Cortex of kidney (tissue), 1 donor: ENCODE data around the gene RHPN2.
"Not testable (repeated sequence)": the region's sequence is repeated elsewhere in the genome, so short reads cannot be mapped to it uniquely, and the experiment has no call there.

ENCODE experiments used
- DNase-seq: peaks from one replicate; lab custom pipeline; 2025; lab: John Stamatoyannopoulos, UW

Gene RHPN2

GRCh38 chr19:33064458-33064791 lies 263 bp downstream of the RHPN2 start:
- DNase-seq, result no peak

- DNase-seq, result no peak
Measured at GRCh38 chr19:33063753-33064457, 783 bp downstream of the RHPN2 start.

- no peak for DNase-seq
Measured at GRCh38 chr19:33063356-33063752, 1.3 kb downstream of the RHPN2 start.

GRCh38 chr19:33062902-33063301 lies 1.8 kb downstream of the RHPN2 start:
- DNase-seq, result no peak

- DNase-seq, result no peak
Measured at GRCh38 chr19:33060586-33060985, 4.1 kb downstream of the RHPN2 start.

DNA sequence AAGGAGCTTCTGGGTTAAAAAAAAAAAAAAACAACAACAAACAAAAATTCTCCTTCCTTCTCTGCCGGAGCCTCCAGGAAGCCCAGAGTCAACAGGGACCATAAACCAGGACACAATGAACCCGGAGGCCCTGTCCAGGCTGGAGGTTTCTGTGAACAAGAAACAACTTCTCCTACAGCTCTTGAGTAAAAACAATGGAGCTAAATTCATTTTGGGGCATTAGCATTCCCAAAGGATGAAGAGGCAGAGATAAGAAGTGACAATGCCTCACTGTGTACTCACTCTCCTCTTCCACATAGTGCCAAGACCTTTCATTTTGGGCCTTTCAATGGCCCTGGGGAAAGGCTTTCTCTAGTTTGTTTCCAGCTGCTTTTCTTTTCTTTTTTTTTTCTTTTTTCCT lies 9.0 kb downstream of the RHPN2 start:
- DNase-seq, result no peak

- no peak for DNase-seq
Measured at GRCh38 chr19:33054623-33055022, 10.1 kb downstream of the RHPN2 start.

- no peak for DNase-seq
Measured at GRCh38 chr19:33052352-33052972, 12.2 kb downstream of the RHPN2 start.

GRCh38 chr19:33050110-33050509 lies 14.6 kb downstream of the RHPN2 start:
- no peak for DNase-seq

DNA sequence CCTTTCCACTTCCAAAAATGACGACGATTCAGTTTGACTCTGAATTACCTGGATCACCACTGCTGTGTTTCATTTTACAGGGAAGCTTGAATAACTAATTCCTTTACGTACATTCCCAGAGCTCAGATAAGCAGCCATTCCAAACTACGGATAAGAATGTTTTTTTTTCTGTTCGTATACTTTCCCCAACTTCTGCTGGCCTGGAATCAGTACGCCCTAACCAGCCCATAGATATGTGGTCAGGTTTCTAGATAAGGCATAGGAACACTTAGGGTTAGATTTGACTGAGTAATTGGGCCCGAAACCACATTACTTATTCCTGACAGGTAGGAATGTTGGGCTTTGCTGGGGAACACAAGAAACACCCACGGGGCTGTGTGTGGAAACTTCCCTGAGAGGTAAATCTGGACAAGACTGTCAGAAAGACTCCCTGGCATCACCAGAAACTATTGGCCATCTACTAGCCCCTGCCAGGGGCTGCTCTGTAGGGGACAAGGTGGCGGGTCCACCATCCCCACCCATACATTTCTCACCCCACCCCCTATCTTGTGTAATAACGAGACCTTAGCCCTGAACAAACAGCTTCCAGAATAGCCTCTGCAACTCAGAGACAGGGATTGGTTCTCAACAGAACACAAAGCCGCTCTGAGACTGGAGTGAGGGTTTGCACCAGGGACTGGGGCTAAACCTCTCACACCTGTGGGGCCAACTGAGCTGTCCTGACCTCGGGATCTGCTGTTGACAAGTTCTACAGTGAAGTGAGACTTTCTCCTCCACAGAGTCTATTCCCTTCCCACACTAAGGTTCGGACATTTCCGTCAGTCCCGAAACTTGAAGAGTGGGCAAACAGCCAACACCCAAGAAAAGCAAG lies 15.6 kb downstream of the RHPN2 start:
- DNase-seq, result no peak

DNA sequence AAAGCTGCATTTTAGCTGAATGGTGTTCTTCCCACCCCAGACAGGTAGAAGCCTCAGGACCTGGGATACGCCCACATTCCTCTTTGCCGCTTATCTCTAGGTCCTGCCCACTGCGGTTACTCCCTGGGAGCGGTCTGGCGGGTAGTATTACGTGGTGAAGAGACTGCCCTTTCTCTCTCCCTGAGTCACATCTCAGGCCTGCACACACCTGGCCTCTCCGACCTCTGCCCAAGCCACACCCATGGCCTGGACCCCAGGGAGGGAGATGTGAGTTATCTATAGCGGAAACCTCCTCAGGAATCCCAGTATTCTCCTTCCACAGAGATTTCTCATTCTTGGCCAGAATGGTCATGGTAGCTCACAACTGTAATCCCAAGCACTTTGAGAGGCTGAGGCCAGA lies 17.3 kb downstream of the RHPN2 start:
- no peak for DNase-seq

- not testable (repeated sequence) for DNase-seq
Measured at GRCh38 chr19:33041828-33042160, 22.9 kb downstream of the RHPN2 start.

- DNase-seq, result no peak
Measured at GRCh38 chr19:33040994-33041827, 23.5 kb downstream of the RHPN2 start.

- DNase-seq, result no peak
Measured at GRCh38 chr19:33039815-33040214, 24.9 kb downstream of the RHPN2 start.

DNA sequence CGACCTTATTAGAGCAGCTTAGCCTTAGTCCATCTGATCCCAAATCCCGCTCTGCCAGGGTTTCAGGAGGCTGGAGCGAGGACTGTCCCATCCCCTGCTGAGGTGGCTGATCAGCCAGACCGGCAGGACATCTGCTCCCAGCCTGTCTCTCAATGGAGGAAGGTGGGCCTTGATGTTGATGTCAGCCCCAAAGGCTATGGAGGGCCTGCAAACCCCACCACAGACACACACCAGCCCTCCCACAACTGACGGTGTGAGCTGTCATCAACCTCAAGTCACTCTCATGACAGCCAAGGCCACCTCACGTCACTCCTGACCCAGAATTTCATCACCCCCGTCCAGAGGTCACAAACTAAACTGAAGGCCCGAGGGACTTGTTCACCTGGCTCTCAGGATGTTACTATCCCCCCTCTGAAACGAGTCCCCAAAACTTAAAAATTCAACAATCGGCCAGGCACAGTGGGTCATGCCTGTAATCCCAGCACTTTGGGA lies 25.5 kb downstream of the RHPN2 start:
- no peak for DNase-seq

DNA sequence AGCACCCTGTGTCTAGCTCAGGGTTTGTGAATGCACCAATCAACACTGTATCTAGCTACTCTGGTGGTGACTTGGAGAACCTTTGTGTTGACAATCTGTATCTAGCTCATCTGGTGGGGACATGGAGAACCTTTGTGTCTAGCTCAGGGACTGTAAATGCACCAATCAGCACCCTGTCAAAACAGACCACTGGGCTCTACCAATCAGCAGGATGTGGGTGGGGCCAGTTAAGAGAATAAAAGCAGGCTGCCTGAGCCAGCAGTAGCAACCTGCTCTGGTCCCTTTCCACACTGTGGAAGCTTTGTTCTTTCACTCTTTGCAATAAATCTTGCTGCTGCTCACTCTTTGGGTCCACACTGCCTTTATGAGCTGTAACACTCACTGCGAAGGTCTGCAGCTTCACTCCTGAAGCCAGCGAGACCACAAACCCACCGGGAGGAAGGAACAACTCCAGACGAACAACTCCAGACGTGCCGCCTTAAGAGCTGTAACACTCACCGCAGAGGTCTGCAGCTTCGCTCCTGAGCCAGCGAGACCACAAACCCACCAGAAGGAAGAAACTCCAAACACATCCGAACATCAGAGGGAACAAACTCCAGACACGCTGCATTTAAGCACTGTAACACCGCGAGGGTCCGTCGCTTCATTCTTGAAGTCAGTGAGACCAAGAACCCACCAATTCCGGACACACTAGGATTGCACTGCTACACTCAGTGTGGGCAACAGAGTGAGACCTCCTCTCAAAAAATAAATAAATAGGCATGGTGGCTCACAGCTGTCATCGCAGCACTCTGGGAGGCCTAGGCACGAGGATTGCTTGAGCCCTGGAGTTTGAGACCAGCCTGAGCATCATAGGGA lies 27.3 kb downstream of the RHPN2 start:
- not testable (repeated sequence) for DNase-seq

- not testable (repeated sequence) for DNase-seq
Measured at GRCh38 chr19:33036370-33037167, 28.1 kb downstream of the RHPN2 start.

DNA sequence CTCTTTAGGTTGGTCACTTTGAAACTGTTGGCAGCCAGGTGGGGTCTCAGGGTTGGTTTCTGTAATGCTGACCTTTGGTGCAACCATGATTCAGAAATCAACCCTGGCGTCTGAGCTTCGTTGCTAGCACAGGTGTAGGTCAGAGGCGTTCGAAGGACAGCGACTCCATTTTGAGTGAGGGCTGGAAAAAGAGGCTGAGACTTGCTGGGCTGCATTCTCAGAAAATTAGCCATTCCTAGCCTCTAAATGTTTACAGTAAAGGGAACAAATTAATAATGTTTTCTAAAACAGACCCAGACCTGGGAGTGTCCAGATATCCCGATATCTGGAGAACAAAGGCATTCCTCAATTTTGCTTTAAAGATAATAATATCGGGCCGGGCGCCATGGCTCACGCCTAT lies 29.2 kb downstream of the RHPN2 start:
- DNase-seq, result no peak

DNA sequence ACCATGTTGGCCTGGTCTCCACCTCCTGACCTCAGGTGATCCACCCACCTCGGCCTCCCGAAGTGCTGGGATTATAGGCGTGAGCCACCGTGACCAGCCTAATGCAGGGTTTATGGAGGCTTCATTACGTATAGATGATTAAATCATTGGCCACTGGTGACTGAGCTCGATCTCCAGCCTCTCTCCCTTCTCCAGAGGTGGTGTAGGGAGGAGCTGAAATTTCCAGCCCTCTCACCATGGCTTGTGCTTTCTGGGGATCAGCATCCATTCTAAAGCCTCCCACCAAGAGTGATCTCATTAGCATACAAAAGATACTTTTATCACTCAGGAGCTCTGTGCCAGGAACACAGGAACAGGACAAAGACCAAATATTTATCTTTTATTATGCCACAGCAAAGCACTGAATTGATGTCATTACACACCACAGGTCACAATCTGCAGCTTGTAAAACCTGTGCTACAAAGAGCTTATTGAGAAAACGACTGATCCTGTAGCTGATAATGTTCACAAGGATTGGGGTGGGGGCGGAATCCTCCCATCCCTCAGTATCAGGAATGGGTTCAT lies 32.4 kb downstream of the RHPN2 start:
- DNase-seq, result no peak

GRCh38 chr19:33029746-33030303 lies 34.9 kb downstream of the RHPN2 start:
- no peak for DNase-seq
